ENCODE measurements around the gene ERFL.
"Not testable (repeated sequence)": the region's sequence is repeated elsewhere in the genome, so short reads cannot be mapped to it uniquely, and the experiment has no call there.

The ERFL gene

GRCh38 chr19:41875973-41876372, 52.3 kb downstream of the ERFL start:
- not testable (repeated sequence) for DNase-seq

GRCh38 chr19:41872775-41873647, 55.2 kb downstream of the ERFL start:
- peak; percentile 25 to 32 for DNase-seq

GRCh38 chr19:41872384-41872774, 55.9 kb downstream of the ERFL start:
- no peak for DNase-seq

GRCh38 chr19:41871573-41872383, 56.5 kb downstream of the ERFL start:
- DNase-seq: peak; percentile 38 to 54

GRCh38 chr19:41870401-41870873, 57.8 kb downstream of the ERFL start:
- no peak for DNase-seq

- no peak for DNase-seq
Observed at GRCh38 chr19:41869374-41869955, 58.8 kb downstream of the ERFL start.

- DNase-seq: no peak
Observed at GRCh38 chr19:41868989-41869300, 59.3 kb downstream of the ERFL start.

- DNase-seq: no peak
Observed at GRCh38 chr19:41868120-41868988, 59.9 kb downstream of the ERFL start.

GRCh38 chr19:41866284-41866683, 62.0 kb downstream of the ERFL start:
- DNase-seq: no peak

GRCh38 chr19:41864374-41864773, 63.9 kb downstream of the ERFL start:
- no peak for DNase-seq

GRCh38 chr19:41863209-41863931, 64.9 kb downstream of the ERFL start:
- DNase-seq: peak; percentile 41 to 50

- DNase-seq: no peak
Observed at GRCh38 chr19:41862445-41862986, 65.7 kb downstream of the ERFL start.

GRCh38 chr19:41861846-41862245, 66.4 kb downstream of the ERFL start:
- no peak for DNase-seq

GRCh38 chr19:41861116-41861768, 67.0 kb downstream of the ERFL start:
- DNase-seq: no peak

GRCh38 chr19:41860419-41861115, 67.7 kb downstream of the ERFL start:
- DNase-seq: no peak

- peak; percentile 93 to 95 for DNase-seq
Observed at GRCh38 chr19:41859618-41860418, 68.4 kb downstream of the ERFL start, which contains the start of gene RPS19. TSS of gene RPS19 (plus strand) at chr19:41860255. CDS start at chr19:41860775, 520 bp downstream.

GRCh38 chr19:41859213-41859617, 69.0 kb downstream of the ERFL start:
- no peak for DNase-seq
